HepG2 (cell line): Measurements from ENCODE around the gene AMZ1.
"Not testable (repeated sequence)": the region's sequence is repeated elsewhere in the genome, so short reads cannot be mapped to it uniquely, and the experiment has no call there.

Source experiments
- ATF2 ChIP-seq: sonication (generic); formaldehyde crosslinking; IDR thresholded peaks from 2 replicates; pipeline ENCODE4 v1.4.0; 2020; ENCODE audit warnings: missing genetic modification reagents
- CBX5 ChIP-seq: sonication (generic); formaldehyde crosslinking; IDR thresholded peaks from 2 replicates; pipeline ENCODE4 v1.4.0; 2020; ENCODE audit warnings: missing genetic modification reagents, borderline replicate concordance
- MZF1 ChIP-seq: sonication (generic); formaldehyde crosslinking; IDR thresholded peaks from 2 replicates; pipeline ENCODE4 v1.8.1; 2023; ENCODE audit warnings: mild to moderate bottlenecking, missing genetic modification reagents, borderline replicate concordance
- PHF20 ChIP-seq: sonication (generic); formaldehyde crosslinking; IDR thresholded peaks from 2 replicates; pipeline ENCODE4 v1.5.0; 2020; ENCODE audit warnings: mild to moderate bottlenecking, missing genetic modification reagents
- ZNF563 ChIP-seq: sonication (generic); formaldehyde crosslinking; IDR thresholded peaks from 2 replicates; pipeline ENCODE4 v1.8.0; 2022; ENCODE audit warnings: mild to moderate bottlenecking, moderate library complexity, missing genetic modification reagents
- ZNF574 ChIP-seq: sonication (generic); formaldehyde crosslinking; IDR thresholded peaks from 2 replicates; pipeline ENCODE4 v1.4.0; 2020; ENCODE audit warnings: missing genetic modification reagents
- ZNF629 ChIP-seq: sonication (generic); formaldehyde crosslinking; conservative IDR thresholded peaks from 2 replicates; pipeline ENCODE4 v1.5.0; 2020; ENCODE audit warnings: missing genetic modification reagents
- ZNF660 ChIP-seq: sonication (generic); formaldehyde crosslinking; IDR thresholded peaks from 2 replicates; pipeline ENCODE4 v1.5.1; 2020; ENCODE audit warnings: mild to moderate bottlenecking, low read depth, missing genetic modification reagents, borderline replicate concordance
- TF ChIP-seq, protein P1 (sequence below): conservative IDR thresholded peaks from 2 replicates; pipeline ENCODE4 v1.6.1; 2018; ENCODE audit warnings: missing genetic modification reagents
- TF ChIP-seq, protein P2 (sequence below): sonication (generic); formaldehyde crosslinking; IDR thresholded peaks from 2 replicates; pipeline ENCODE4 v1.5.0; 2020; ENCODE audit warnings: mild to moderate bottlenecking, missing genetic modification reagents, moderate library complexity

DNA sequence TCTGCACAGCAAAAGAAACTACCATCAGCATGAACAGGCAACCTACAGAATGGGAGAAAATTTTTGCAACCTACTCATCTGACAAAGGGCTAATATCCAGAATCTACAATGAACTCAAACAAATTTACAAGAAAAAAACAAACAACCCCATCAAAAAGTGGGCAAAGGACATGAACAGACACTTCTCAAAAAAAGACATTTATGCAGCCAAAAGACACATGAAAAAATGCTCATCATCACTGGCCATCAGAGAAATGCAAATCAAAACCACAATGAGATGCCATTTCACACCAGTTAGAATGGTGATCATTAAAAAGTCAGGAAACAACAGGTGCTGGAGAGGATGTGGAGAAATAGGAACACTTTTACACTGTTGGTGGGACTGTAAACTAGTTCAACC, 60.7 kb downstream of the AMZ1 start:
- TF ChIP-seq MZF1 (CRISPR knock-in tag); ZNF660; ZNF629; CBX5; ATF2 (CRISPR knock-in tag); ZNF563 (CRISPR knock-in tag); PHF20 (CRISPR knock-in tag); ZNF574 (CRISPR knock-in tag): not testable (repeated sequence)
- TF ChIP-seq, protein P1, sequence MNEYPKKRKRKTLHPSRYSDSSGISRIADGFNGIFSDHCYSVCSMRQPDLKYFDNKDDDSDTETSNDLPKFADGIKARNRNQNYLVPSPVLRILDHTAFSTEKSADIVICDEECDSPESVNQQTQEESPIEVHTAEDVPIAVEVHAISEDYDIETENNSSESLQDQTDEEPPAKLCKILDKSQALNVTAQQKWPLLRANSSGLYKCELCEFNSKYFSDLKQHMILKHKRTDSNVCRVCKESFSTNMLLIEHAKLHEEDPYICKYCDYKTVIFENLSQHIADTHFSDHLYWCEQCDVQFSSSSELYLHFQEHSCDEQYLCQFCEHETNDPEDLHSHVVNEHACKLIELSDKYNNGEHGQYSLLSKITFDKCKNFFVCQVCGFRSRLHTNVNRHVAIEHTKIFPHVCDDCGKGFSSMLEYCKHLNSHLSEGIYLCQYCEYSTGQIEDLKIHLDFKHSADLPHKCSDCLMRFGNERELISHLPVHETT (CRISPR knock-in tag) = not testable (repeated sequence)
- TF ChIP-seq, protein P2, sequence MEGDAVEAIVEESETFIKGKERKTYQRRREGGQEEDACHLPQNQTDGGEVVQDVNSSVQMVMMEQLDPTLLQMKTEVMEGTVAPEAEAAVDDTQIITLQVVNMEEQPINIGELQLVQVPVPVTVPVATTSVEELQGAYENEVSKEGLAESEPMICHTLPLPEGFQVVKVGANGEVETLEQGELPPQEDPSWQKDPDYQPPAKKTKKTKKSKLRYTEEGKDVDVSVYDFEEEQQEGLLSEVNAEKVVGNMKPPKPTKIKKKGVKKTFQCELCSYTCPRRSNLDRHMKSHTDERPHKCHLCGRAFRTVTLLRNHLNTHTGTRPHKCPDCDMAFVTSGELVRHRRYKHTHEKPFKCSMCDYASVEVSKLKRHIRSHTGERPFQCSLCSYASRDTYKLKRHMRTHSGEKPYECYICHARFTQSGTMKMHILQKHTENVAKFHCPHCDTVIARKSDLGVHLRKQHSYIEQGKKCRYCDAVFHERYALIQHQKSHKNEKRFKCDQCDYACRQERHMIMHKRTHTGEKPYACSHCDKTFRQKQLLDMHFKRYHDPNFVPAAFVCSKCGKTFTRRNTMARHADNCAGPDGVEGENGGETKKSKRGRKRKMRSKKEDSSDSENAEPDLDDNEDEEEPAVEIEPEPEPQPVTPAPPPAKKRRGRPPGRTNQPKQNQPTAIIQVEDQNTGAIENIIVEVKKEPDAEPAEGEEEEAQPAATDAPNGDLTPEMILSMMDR (CRISPR knock-in tag) = not testable (repeated sequence)
